ENCODE data around the gene VKORC1.

GRCh38 chr16:31135535-31136286, 41.1 kb upstream of the VKORC1 start, which contains the start of gene PRSS8:
- TF ChIP-seq JUND (IDR thresholded peaks at IDR 0.05) (no peak), RXRA (IDR thresholded peaks at IDR 0.05) (no peak), CTCF (IDR thresholded peaks at IDR 0.05; ENCODE audit: low read depth, low read length, missing input control) (no peak), YY1 (IDR thresholded peaks at IDR 0.05) (no peak), ZBTB33 (IDR thresholded peaks at IDR 0.05) (no peak), FOXA1 (IDR thresholded peaks at IDR 0.05) (no peak), ATF3 (IDR thresholded peaks at IDR 0.05) (no peak), RAD21 (IDR thresholded peaks at IDR 0.05) (no peak)

Data from liver (tissue), 3 donors.